Neuronal stem cell (in vitro differentiated cells): Measurements from ENCODE around the gene LLGL2. TPM values are rescaled to one million over a fixed set of nuclear protein-coding genes. Genes with fewer than 3 reads are reported as not detected.

Experiments
- DNase-seq: peaks from one replicate; pipeline ENCODE4 v3.0.0-alpha.2; 2013; ENCODE audit warnings: low spot score
- H2AFZ ChIP-seq: one replicate; pipeline ENCODE4 v1.6.1; 2013; ENCODE audit warnings: mild to moderate bottlenecking, low read length, inconsistent platforms
- H2AK5ac ChIP-seq: 2 replicates; pipeline ENCODE4 v1.6.1; 2013; ENCODE audit warnings: low read depth, mild to moderate bottlenecking, inconsistent platforms, low read length, moderate library complexity, mixed read lengths
- H2BK120ac ChIP-seq: 2 replicates; pipeline ENCODE4 v1.6.1; 2013; ENCODE audit warnings: low read depth, mild to moderate bottlenecking, inconsistent platforms, low read length, moderate library complexity, mixed read lengths
- H2BK12ac ChIP-seq: one replicate; pipeline ENCODE4 v1.6.1; 2013; ENCODE audit warnings: low read length, inconsistent platforms
- H2BK15ac ChIP-seq: 2 replicates; pipeline ENCODE4 v1.6.1; 2013; ENCODE audit warnings: mild to moderate bottlenecking, low read length, inconsistent platforms, mixed read lengths
- H2BK5ac ChIP-seq: one replicate; pipeline ENCODE4 v1.6.1; 2013; ENCODE audit warnings: inconsistent platforms, mild to moderate bottlenecking, low read length, moderate library complexity
- H3K14ac ChIP-seq: one replicate; pipeline ENCODE4 v1.6.1; 2013; ENCODE audit warnings: low read length, inconsistent platforms
- H3K18ac ChIP-seq: 2 replicates; pipeline ENCODE4 v1.6.1; 2013; ENCODE audit warnings: low read length, inconsistent platforms
- H3K23ac ChIP-seq: 2 replicates; pipeline ENCODE4 v1.6.1; 2013; ENCODE audit warnings: low read depth, mild to moderate bottlenecking, mixed read lengths, low read length, inconsistent platforms; ENCODE audit not compliant: poor library complexity
- H3K27ac ChIP-seq: replicated peaks from 3 replicates; pipeline ENCODE4 v1.5.1; 2013; ENCODE audit warnings: low read length, inconsistent platforms
- H3K27me3 ChIP-seq, 3 experiments: 2 replicates each; pipeline ENCODE4 v1.6.1; 2013; ENCODE audit warnings: low read length in 3 of 3, mild to moderate bottlenecking in 2 of 3, inconsistent platforms in 1 of 3, low read depth in 1 of 3, mixed read lengths in 1 of 3, moderate library complexity in 1 of 3; ENCODE audit not compliant: control insufficient read depth in 3 of 3, insufficient read depth in 3 of 3
- H3K36me3 ChIP-seq, 2 donors: replicated peaks in 1 of 2; 2 replicates each; pipeline ENCODE4 v1.6.1; 2013; ENCODE audit warnings: low read length in 2 of 2; ENCODE audit not compliant: control insufficient read depth in 2 of 2, insufficient read depth in 2 of 2
- H3K4ac ChIP-seq: 2 replicates; pipeline ENCODE4 v1.6.1; 2013; ENCODE audit warnings: inconsistent platforms, mild to moderate bottlenecking, low read length, moderate library complexity
- H3K4me1 ChIP-seq, 2 donors: 1 replicate in 1 of 2; 2 replicates in 1 of 2; pipeline ENCODE4 v1.6.1; 2013; ENCODE audit warnings: low read length in 2 of 2, low read depth in 1 of 2; ENCODE audit not compliant: control insufficient read depth in 2 of 2, insufficient read depth in 1 of 2
- H3K4me2 ChIP-seq: one replicate; pipeline ENCODE4 v1.6.1; 2013; ENCODE audit warnings: mild to moderate bottlenecking, low read length, inconsistent platforms; ENCODE audit not compliant: insufficient read depth, poor library complexity, severe bottlenecking
- H3K4me3 ChIP-seq, 2 donors: 2 replicates each; pipeline ENCODE4 v1.5.1; 2013; ENCODE audit warnings: low read length in 2 of 2, mild to moderate bottlenecking in 2 of 2, inconsistent platforms in 1 of 2, moderate library complexity in 1 of 2
- H3K79me1 ChIP-seq: one replicate; pipeline ENCODE4 v1.6.1; 2013; ENCODE audit warnings: low read depth, mild to moderate bottlenecking, inconsistent platforms, low read length, moderate library complexity
- H3K9ac ChIP-seq: one replicate; pipeline ENCODE4 v1.6.1; 2013; ENCODE audit warnings: mild to moderate bottlenecking, low read depth, low read length, inconsistent platforms; ENCODE audit not compliant: poor library complexity
- H3K9me3 ChIP-seq, 2 donors: replicated peaks in 1 of 2; 2 replicates each; pipeline versions ENCODE3 to v1.6.1; 2013; ENCODE audit warnings: low read length in 2 of 2, mild to moderate bottlenecking in 2 of 2, inconsistent platforms in 1 of 2, low read depth in 1 of 2, mixed read lengths in 1 of 2, moderate library complexity in 1 of 2; ENCODE audit not compliant: control insufficient read depth in 2 of 2, insufficient read depth in 1 of 2
- H4K8ac ChIP-seq: one replicate; pipeline ENCODE4 v1.6.1; 2013; ENCODE audit warnings: low read depth, mild to moderate bottlenecking, inconsistent platforms, low read length, moderate library complexity
- H4K91ac ChIP-seq: one replicate; pipeline ENCODE4 v1.6.1; 2013; ENCODE audit warnings: low read length, low read depth, mild to moderate bottlenecking, inconsistent platforms; ENCODE audit not compliant: poor library complexity
- WGBS, 2 donors: extraction: QIAGEN DNeasy Blood & Tissue Kit; methylation state at CpG; one replicate each; pipeline ENCODE4 v1.1.7; 2013; ENCODE audit warnings: missing lambda C conversion rate in 2 of 2, mixed read lengths in 1 of 2; ENCODE audit not compliant: insufficient read length in 2 of 2, insufficient replicate concordance in 1 of 2; ENCODE audit errors: extremely low coverage in 2 of 2; 5-methylcytosine and 5-hydroxymethylcytosine counted together
- polyA plus RNA-seq, 2 experiments: library from polyadenylated mRNA; stranded (reverse); fragments of 200-250 nt; gene quantifications; one replicate each; pipeline ENCODE4 v1.2.3, GENCODE V29; 2013

Gene LLGL2, protein sequence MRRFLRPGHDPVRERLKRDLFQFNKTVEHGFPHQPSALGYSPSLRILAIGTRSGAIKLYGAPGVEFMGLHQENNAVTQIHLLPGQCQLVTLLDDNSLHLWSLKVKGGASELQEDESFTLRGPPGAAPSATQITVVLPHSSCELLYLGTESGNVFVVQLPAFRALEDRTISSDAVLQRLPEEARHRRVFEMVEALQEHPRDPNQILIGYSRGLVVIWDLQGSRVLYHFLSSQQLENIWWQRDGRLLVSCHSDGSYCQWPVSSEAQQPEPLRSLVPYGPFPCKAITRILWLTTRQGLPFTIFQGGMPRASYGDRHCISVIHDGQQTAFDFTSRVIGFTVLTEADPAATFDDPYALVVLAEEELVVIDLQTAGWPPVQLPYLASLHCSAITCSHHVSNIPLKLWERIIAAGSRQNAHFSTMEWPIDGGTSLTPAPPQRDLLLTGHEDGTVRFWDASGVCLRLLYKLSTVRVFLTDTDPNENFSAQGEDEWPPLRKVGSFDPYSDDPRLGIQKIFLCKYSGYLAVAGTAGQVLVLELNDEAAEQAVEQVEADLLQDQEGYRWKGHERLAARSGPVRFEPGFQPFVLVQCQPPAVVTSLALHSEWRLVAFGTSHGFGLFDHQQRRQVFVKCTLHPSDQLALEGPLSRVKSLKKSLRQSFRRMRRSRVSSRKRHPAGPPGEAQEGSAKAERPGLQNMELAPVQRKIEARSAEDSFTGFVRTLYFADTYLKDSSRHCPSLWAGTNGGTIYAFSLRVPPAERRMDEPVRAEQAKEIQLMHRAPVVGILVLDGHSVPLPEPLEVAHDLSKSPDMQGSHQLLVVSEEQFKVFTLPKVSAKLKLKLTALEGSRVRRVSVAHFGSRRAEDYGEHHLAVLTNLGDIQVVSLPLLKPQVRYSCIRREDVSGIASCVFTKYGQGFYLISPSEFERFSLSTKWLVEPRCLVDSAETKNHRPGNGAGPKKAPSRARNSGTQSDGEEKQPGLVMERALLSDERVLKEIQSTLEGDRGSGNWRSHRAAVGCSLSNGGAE
- polyA plus RNA-seq (2013, experiment 1 of 2): 25.2 TPM
- 26.4 TPM for polyA plus RNA-seq (2013, experiment 2 of 2)

DNA sequence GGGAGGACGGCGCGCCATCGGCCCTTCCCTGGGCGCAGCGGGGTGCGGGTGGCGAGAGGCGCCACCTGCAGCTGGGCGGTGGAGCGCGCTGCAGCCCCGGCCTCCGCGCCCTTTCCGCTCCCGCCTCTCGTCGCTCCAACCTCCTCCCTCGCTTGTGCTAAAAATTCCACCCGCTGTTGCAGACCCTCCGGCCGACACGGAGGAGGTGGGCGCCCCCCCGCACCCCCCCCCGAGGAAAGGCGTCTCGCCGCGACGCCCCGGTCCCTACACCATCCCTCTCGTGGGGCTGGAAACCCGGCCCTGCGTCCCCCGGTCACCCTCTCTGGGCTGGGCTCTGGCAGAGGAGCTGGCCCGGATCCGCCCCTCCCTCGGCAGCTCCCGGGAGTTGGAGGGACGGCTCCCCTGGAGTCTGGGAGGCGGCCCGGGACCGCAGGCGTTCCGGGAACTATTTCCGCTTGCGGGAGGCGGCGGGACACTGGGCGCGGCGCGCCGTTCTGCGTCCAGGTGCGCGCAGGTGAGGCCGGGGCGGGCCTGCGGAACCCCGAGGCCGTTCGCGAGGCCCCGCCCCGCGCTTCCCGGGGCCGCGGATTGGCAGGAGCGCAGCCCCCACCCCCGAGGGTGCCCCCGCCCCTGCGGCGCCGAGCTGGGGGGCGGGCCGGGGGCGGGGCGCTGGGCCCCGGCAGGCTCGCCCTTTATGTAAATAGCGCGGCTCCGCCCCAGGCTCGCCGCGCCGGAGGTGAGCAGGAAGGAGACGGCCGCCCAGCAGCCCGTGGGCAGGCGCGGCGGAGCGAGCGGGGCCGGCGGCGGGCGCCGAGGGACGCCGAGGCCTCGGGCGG is at the start of gene LLGL2:
LLGL2 (plus strand) TSS at position 728 of the 836 bp plus-strand sequence. CDS start 17,730 bp downstream, outside the sequence.
- Histone ChIP-seq H3K4me1 (peaks cover 0 to 5% of the 10 kb centered on the region in 2 donors), H3K14ac (peak within 1 kb of the TSS; percentile 71), H2BK5ac (peak within 1 kb of the TSS; percentile 53), H2BK120ac (no peak within 1 kb of the TSS), H3K27me3 (peaks cover 0 to 16% (median 6%) of the 10 kb centered on the region in 3 experiments), H2AFZ (peak within 1 kb of the TSS; percentile 73), H4K91ac (no peak within 1 kb of the TSS), H3K18ac (peak within 1 kb of the TSS; percentile 94), H2AK5ac (peak within 1 kb of the TSS; percentile 87), H2BK12ac (no peak within 1 kb of the TSS), H3K27ac (no peak within 1 kb of the TSS), H3K4me2 (peak within 1 kb of the TSS; percentile 96), H3K23ac (peak within 1 kb of the TSS; percentile 98), H3K9ac (peak within 1 kb of the TSS; percentile 80), H3K9me3 (no peaks in the 10 kb centered on the region), H4K8ac (no peak within 1 kb of the TSS), H3K4me3 (peak within 1 kb of the TSS in 1 of 2 donors; percentile 88), H3K79me1 (peaks cover 4% of the 10 kb centered on the region), H3K4ac (no peak within 1 kb of the TSS), H2BK15ac (peak within 1 kb of the TSS; percentile 58), H3K36me3 (peaks cover 20 to 33% of the 10 kb centered on the region in 2 donors)
- no CpG with 5 or more reads among the region's 108 CpGs for WGBS, 2 donors
- peak; percentile 84 for DNase-seq

DNA sequence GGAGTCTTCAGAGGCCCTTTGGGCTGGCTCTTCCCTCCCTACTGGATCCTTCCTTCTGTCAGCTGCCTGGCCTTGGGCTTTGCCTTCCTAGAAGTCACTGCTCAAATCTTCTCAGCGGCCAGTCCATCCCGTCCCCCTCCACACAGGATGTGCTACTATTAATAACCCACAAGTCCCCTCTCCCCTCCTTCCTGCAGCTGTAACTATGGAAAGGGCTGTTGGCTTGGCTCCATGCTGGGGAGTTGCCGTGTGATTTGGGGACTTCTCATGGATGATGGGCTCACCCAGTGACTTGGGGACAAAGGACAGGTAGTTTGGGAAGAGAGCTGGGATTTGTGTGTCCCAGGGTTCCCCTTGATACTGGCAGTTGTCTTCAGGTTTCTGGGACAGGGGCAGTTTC is 49.6 kb upstream of the LLGL2 start:
- peaks cover 6 to 40% of the 10 kb centered on the region in 2 donors for H3K36me3 ChIP-seq
- no peak overlapping the region for H2BK120ac ChIP-seq
- no peak overlapping the region for H4K8ac ChIP-seq
- H3K4me1 ChIP-seq: peaks cover 37 to 39% of the 10 kb centered on the region in 2 donors
- no CpG with 5 or more reads among the region's 3 CpGs for WGBS, 2 donors
- H2AK5ac ChIP-seq: peak overlapping the region; percentile 76
- H3K4me3 ChIP-seq: peak overlapping the region in 1 of 2 donors; percentile 17
- no peak overlapping the region for H2BK5ac ChIP-seq
- H3K4ac ChIP-seq: no peak overlapping the region
- H3K14ac ChIP-seq: no peak overlapping the region
- no peaks in the 10 kb centered on the region for H3K9me3 ChIP-seq
- no peaks in the 10 kb centered on the region for H3K79me1 ChIP-seq
- DNase-seq: no peak
- H3K18ac ChIP-seq: peak overlapping the region; percentile 84
- peak overlapping the region; percentile 22 for H4K91ac ChIP-seq
- no peak overlapping the region for H3K4me2 ChIP-seq
- H3K23ac ChIP-seq: peak overlapping the region; percentile 6
- no peaks in the 10 kb centered on the region for H3K27me3 ChIP-seq
- peak overlapping the region; percentile 47 for H2BK12ac ChIP-seq
- peak overlapping the region; percentile 48 for H3K27ac ChIP-seq
- H2BK15ac ChIP-seq: peak overlapping the region; percentile 92
- H3K9ac ChIP-seq: peak overlapping the region; percentile 45
- H2AFZ ChIP-seq: peak overlapping the region; percentile 41

DNA sequence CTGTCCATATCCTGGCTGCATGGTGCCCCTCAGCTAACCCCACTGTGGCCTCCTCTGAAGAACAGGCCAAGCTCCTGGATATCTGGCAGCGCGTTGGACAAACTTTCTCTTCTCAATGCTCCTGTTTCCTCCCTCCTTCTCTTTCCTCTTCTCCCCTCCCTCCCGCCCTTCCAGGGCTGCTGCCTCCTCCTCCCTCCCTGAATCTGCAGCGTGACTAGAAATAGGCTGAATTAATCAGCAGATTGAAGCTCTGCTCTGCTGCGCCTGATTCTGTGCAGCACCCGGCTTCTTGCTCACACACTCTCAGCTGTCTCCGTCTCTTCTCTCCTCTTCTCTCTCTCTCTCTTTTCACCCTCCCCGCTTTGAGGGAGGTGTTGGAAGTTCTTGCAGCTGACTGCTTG is 49.2 kb upstream of the LLGL2 start:
- H3K4me3 ChIP-seq: peak overlapping the region in 1 of 2 donors; percentile 30
- no peaks in the 10 kb centered on the region for H3K79me1 ChIP-seq
- H3K9me3 ChIP-seq: no peaks in the 10 kb centered on the region
- H2BK120ac ChIP-seq: no peak overlapping the region
- H3K4me2 ChIP-seq: no peak overlapping the region
- peak overlapping the region; percentile 43 for H2AFZ ChIP-seq
- H2AK5ac ChIP-seq: peak overlapping the region; percentile 76
- no peak overlapping the region for H3K4ac ChIP-seq
- H2BK5ac ChIP-seq: no peak overlapping the region
- H2BK12ac ChIP-seq: no peak overlapping the region
- no peak overlapping the region for H3K23ac ChIP-seq
- H3K14ac ChIP-seq: no peak overlapping the region
- H3K18ac ChIP-seq: peak overlapping the region; percentile 84
- H3K9ac ChIP-seq: no peak overlapping the region
- H3K36me3 ChIP-seq: peaks cover 6 to 38% of the 10 kb centered on the region in 2 donors
- H3K27me3 ChIP-seq: no peaks in the 10 kb centered on the region
- H4K91ac ChIP-seq: no peak overlapping the region
- DNase-seq: no peak
- H3K27ac ChIP-seq: peak overlapping the region; percentile 48
- no peak overlapping the region for H4K8ac ChIP-seq
- WGBS, 2 donors: no CpG with 5 or more reads among the region's 8 CpGs
- peaks cover 41% of the 10 kb centered on the region in 2 donors for H3K4me1 ChIP-seq
- H2BK15ac ChIP-seq: no peak overlapping the region
